Measurements from ENCODE around the gene SUGT1.

GRCh38 chr13:52673465-52673864 is 20.8 kb downstream of the SUGT1 start:
- TF ChIP-seq HCFC1 (IDR thresholded peaks at IDR 0.05; ENCODE audit: low read depth, low read length) (no peak), POLR2G (IDR thresholded peaks at IDR 0.05; ENCODE audit: low read depth, low read length) (no peak), EP300 (IDR thresholded peaks at IDR 0.05; ENCODE audit: low read depth in 2 of 2, low read length in 2 of 2) (no peak), EP300 (CRISPR knock-in tag; IDR thresholded peaks at IDR 0.05; ENCODE audit: borderline replicate concordance) (no peak), ZNF281 (CRISPR knock-in tag; IDR thresholded peaks at IDR 0.05; ENCODE audit: borderline replicate concordance) (no peak), ZNF30 (CRISPR knock-in tag; IDR thresholded peaks at IDR 0.05) (no peak), DNMT1 (CRISPR knock-in tag; IDR thresholded peaks at IDR 0.05) (no peak), EZH2 (conservative IDR thresholded peaks at IDR 0.05; ENCODE audit: low read depth, low read length) (no peak)
- TF ChIP-seq, protein P1, sequence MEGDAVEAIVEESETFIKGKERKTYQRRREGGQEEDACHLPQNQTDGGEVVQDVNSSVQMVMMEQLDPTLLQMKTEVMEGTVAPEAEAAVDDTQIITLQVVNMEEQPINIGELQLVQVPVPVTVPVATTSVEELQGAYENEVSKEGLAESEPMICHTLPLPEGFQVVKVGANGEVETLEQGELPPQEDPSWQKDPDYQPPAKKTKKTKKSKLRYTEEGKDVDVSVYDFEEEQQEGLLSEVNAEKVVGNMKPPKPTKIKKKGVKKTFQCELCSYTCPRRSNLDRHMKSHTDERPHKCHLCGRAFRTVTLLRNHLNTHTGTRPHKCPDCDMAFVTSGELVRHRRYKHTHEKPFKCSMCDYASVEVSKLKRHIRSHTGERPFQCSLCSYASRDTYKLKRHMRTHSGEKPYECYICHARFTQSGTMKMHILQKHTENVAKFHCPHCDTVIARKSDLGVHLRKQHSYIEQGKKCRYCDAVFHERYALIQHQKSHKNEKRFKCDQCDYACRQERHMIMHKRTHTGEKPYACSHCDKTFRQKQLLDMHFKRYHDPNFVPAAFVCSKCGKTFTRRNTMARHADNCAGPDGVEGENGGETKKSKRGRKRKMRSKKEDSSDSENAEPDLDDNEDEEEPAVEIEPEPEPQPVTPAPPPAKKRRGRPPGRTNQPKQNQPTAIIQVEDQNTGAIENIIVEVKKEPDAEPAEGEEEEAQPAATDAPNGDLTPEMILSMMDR (CRISPR knock-in tag; IDR thresholded peaks at IDR 0.05) = no peak
